Muscle of leg (tissue), 11 donors: ENCODE data around the gene ALX4. TPM values are rescaled to one million over a fixed set of nuclear protein-coding genes. Genes with fewer than 3 reads are reported as not detected.

Experiments
- DNase-seq: peaks from one replicate; pipeline ENCODE4 v3.0.0; 2013
- H3K27ac ChIP-seq: one replicate; pipeline ENCODE4 v1.5.1; 2013; ENCODE audit warnings: mild to moderate bottlenecking, low read length, control low read depth
- H3K27me3 ChIP-seq: one replicate; pipeline ENCODE4 v1.6.1; 2013; ENCODE audit warnings: low read length; ENCODE audit not compliant: control insufficient read depth, insufficient read depth
- H3K36me3 ChIP-seq: one replicate; pipeline ENCODE4 v1.6.1; 2013; ENCODE audit warnings: low read length; ENCODE audit not compliant: control insufficient read depth, insufficient read depth
- H3K4me1 ChIP-seq: one replicate; pipeline ENCODE4 v1.6.1; 2013; ENCODE audit warnings: low read length; ENCODE audit not compliant: control insufficient read depth, insufficient read depth
- H3K4me3 ChIP-seq: one replicate; pipeline ENCODE4 v1.5.1; 2013; ENCODE audit warnings: low read length, control low read depth
- H3K9me3 ChIP-seq: replicated peaks from 2 replicates; pipeline ENCODE4 v1.6.1; 2013; ENCODE audit warnings: low read depth, low read length; ENCODE audit not compliant: control insufficient read depth
- WGBS: methylation state at CpG from one replicate; pipeline ENCODE4 v1.1.5; 2013; ENCODE audit warnings: missing lambda C conversion rate; ENCODE audit not compliant: insufficient coverage; 5-methylcytosine and 5-hydroxymethylcytosine counted together
- polyA plus RNA-seq, 8 donors: library from polyadenylated mRNA; unstranded; fragments of 120-200 nt; gene quantifications; one replicate each; pipeline versions ENCODE4 v1.2.1 to v1.2.3, GENCODE V29; 2013; ENCODE audit warnings: inconsistent platforms in 1 of 8, low replicate concordance in 1 of 8; ENCODE audit not compliant: insufficient read length in 8 of 8, insufficient read depth in 1 of 8
- total RNA-seq: library from RNA; stranded (reverse); fragments of 120-200 nt; gene quantifications from one replicate; pipeline ENCODE4 v1.2.4, GENCODE V29; 2013

Gene ALX4
- total and polyA plus RNA-seq, 9 donors: 0.96 to 6.7 (median 3.7) TPM

- Histone ChIP-seq H3K36me3 (no peaks in the 10 kb centered on the region), H3K4me1 (peaks cover 40% of the 10 kb centered on the region), H3K27me3 (peaks cover 100% of the 10 kb centered on the region), H3K9me3 (no peaks in the 10 kb centered on the region), H3K27ac (peak overlapping the region; percentile 76), H3K4me3 (peak overlapping the region; percentile 51)
- WGBS: no CpG with 5 or more reads among the region's 6 CpGs
- DNase-seq: peak; percentile 92
Measured at GRCh38 chr11:44310206-44310462, 195 bp upstream of the ALX4 start.

- H3K27me3 ChIP-seq: peaks cover 98% of the 10 kb centered on the region
- WGBS: 3% methylated on average over 56 of the region's 57 CpGs
Measured at GRCh38 chr11:44308923-44309477, 939 bp downstream of the ALX4 start.

GRCh38 chr11:44308256-44308922 is 1.6 kb downstream of the ALX4 start:
- Histone ChIP-seq H3K4me1 (peaks cover 48% of the 10 kb centered on the region), H3K9me3 (no peaks in the 10 kb centered on the region), H3K36me3 (no peaks in the 10 kb centered on the region), H3K27ac (peak overlapping the region; percentile 29), H3K4me3 (peak overlapping the region; percentile 40), H3K27me3 (peaks cover 98% of the 10 kb centered on the region)
- 43% methylated on average over 19 of the region's 20 CpGs for WGBS
- no peak for DNase-seq

More at GRCh38 chr11:44308923-44309477, 939 bp downstream of the ALX4 start:
- peak overlapping the region; percentile 51 for H3K4me3 ChIP-seq
- peaks cover 49% of the 10 kb centered on the region for H3K4me1 ChIP-seq
- peak overlapping the region; percentile 29 for H3K27ac ChIP-seq
- H3K36me3 ChIP-seq: no peaks in the 10 kb centered on the region
- no peak for DNase-seq
- no peaks in the 10 kb centered on the region for H3K9me3 ChIP-seq

- Histone ChIP-seq H3K9me3 (no peaks in the 10 kb centered on the region), H3K27ac (peak overlapping the region; percentile 29), H3K4me1 (peaks cover 48% of the 10 kb centered on the region), H3K4me3 (no peak overlapping the region), H3K36me3 (no peaks in the 10 kb centered on the region), H3K27me3 (peaks cover 98% of the 10 kb centered on the region)
- DNase-seq: no peak
- WGBS: 68% methylated on average over 10 of the region's 10 CpGs
Measured at GRCh38 chr11:44307340-44308099, 2.4 kb downstream of the ALX4 start.

GRCh38 chr11:44306918-44307244 is 3.1 kb downstream of the ALX4 start:
- Histone ChIP-seq H3K36me3 (no peaks in the 10 kb centered on the region), H3K27me3 (peaks cover 98% of the 10 kb centered on the region), H3K4me1 (peaks cover 48% of the 10 kb centered on the region), H3K27ac (no peak overlapping the region), H3K4me3 (no peak overlapping the region), H3K9me3 (no peaks in the 10 kb centered on the region)
- 54% methylated on average over 3 of the region's 7 CpGs for WGBS
- no peak for DNase-seq

GRCh38 chr11:44306052-44306917 is 3.7 kb downstream of the ALX4 start:
- peaks cover 98% of the 10 kb centered on the region for H3K27me3 ChIP-seq
- no peaks in the 10 kb centered on the region for H3K9me3 ChIP-seq
- H3K27ac ChIP-seq: peak overlapping the region; percentile 16
- 15% methylated on average over 28 of the region's 38 CpGs for WGBS
- peak overlapping the region; percentile 38 for H3K4me3 ChIP-seq
- H3K4me1 ChIP-seq: peaks cover 48% of the 10 kb centered on the region
- H3K36me3 ChIP-seq: no peaks in the 10 kb centered on the region
- DNase-seq: no peak

GRCh38 chr11:44305470-44306051 is 4.4 kb downstream of the ALX4 start:
- Histone ChIP-seq H3K27ac (peak overlapping the region; percentile 16), H3K4me3 (peak overlapping the region; percentile 38), H3K9me3 (no peaks in the 10 kb centered on the region), H3K4me1 (peaks cover 42% of the 10 kb centered on the region), H3K36me3 (no peaks in the 10 kb centered on the region), H3K27me3 (peaks cover 98% of the 10 kb centered on the region)
- DNase-seq: peak; percentile 54
- 10% methylated on average over 32 of the region's 41 CpGs for WGBS

GRCh38 chr11:44305026-44305469 is 4.9 kb downstream of the ALX4 start:
- no peaks in the 10 kb centered on the region for H3K36me3 ChIP-seq
- DNase-seq: no peak
- H3K27me3 ChIP-seq: peaks cover 98% of the 10 kb centered on the region
- 27% methylated on average over 3 of the region's 10 CpGs for whole genome bisulfite sequencing
- no peaks in the 10 kb centered on the region for H3K9me3 ChIP-seq
- peak overlapping the region; percentile 38 for H3K4me3 ChIP-seq
- no peak overlapping the region for H3K27ac ChIP-seq
- H3K4me1 ChIP-seq: peaks cover 38% of the 10 kb centered on the region

GRCh38 chr11:44304091-44305025 is 5.6 kb downstream of the ALX4 start:
- 20% methylated on average over 69 of the region's 71 CpGs for WGBS
- H3K27me3 ChIP-seq: peaks cover 97% of the 10 kb centered on the region
- H3K36me3 ChIP-seq: no peaks in the 10 kb centered on the region
- no peak for DNase-seq
- peaks cover 36% of the 10 kb centered on the region for H3K4me1 ChIP-seq
- H3K27ac ChIP-seq: no peak overlapping the region
- no peaks in the 10 kb centered on the region for H3K9me3 ChIP-seq
- H3K4me3 ChIP-seq: peak overlapping the region; percentile 13
